Right cardiac atrium (tissue), 5 donors: ENCODE data around the gene FRZB. TPM values are rescaled to one million over a fixed set of nuclear protein-coding genes. Genes with fewer than 3 reads are reported as not detected.
"Not testable (repeated sequence)": the region's sequence is repeated elsewhere in the genome, so short reads cannot be mapped to it uniquely, and the experiment has no call there.

ENCODE experiments used
- ATAC-seq, 2 donors: fragments of 200-7000 bp; cut with Tn5 transposase; one replicate each; pipeline versions ENCODE4 v1.8.0 to v1.9.1; 2020; ENCODE audit warnings: moderate library complexity in 2 of 2, mild to moderate bottlenecking in 1 of 2
- DNase-seq, 3 donors: peaks; one replicate each; pipeline ENCODE4 v3.0.0-alpha.2; 2020
- H3K27ac ChIP-seq: one replicate; pipeline ENCODE4 v1.5.1; 2013; ENCODE audit warnings: mild to moderate bottlenecking, low read length, control low read depth, moderate library complexity
- H3K27me3 ChIP-seq: one replicate; pipeline ENCODE4 v1.6.1; 2013; ENCODE audit not compliant: control insufficient read depth, insufficient read depth
- H3K4me1 ChIP-seq: one replicate; pipeline ENCODE4 v1.6.1; 2013; ENCODE audit warnings: low read length; ENCODE audit not compliant: control insufficient read depth, insufficient read depth
- H3K4me3 ChIP-seq: one replicate; pipeline ENCODE4 v1.5.1; 2013; ENCODE audit warnings: low read length, control low read depth
- H3K9me3 ChIP-seq: one replicate; pipeline ENCODE4 v1.6.1; 2013; ENCODE audit warnings: low read length; ENCODE audit not compliant: control insufficient read depth
- WGBS: extraction: QIAGEN DNeasy Blood & Tissue Kit; methylation state at CpG from one replicate; pipeline ENCODE4 v1.1.7; 2013; 5-methylcytosine and 5-hydroxymethylcytosine counted together
- intact Hi-C, 4 donors: fragments of 100-400 bp; cut with DNase I; formaldehyde crosslinking; loops; one replicate each; pipeline versions ENCODE4 v1.11.0 to v1.14.0; 2022 to 2023
- polyA plus RNA-seq: library from polyadenylated mRNA; stranded (reverse); fragments of 200-250 nt; gene quantifications from one replicate; pipeline ENCODE4 v1.2.3, GENCODE V29; 2013
- total RNA-seq, 4 donors: library from RNA; stranded (reverse); fragmentation: NEBNext Ultra II Directional; extraction: Animal tissue kit (Norgen Biotek cat#: 25700); gene quantifications; one replicate each; pipeline ENCODE4 v1.2.1, GENCODE V29; 2021
- donor health status: healthy with polysubstance abuse.
- donor health status: DM: no; HTN: yes; CAD: no.
- donor health status: DM: no; HTN: no; CAD: no.
- donor health status: DM: no; HTN: yes; CAD: no; lungs with severe emphysema.
- donor health status: DM: yes; HTN: yes; CAD: no.

The FRZB gene
- total and polyA plus RNA-seq, 5 donors = 2.8 to 7.1 (median 3.2) TPM

GRCh38 chr2:182904844-182905243 is 38.4 kb upstream of the FRZB start:
- H3K4me3 ChIP-seq = no peak overlapping the region
- peaks cover 2% of the 10 kb centered on the region for H3K4me1 ChIP-seq
- no peaks in the 10 kb centered on the region for H3K9me3 ChIP-seq
- no peaks in the 10 kb centered on the region for H3K27me3 ChIP-seq
- H3K27ac ChIP-seq = no peak overlapping the region
- no peak for DNase-seq
- WGBS = 83% methylated on average over 1 of the region's 1 CpG
- intact Hi-C loops = no loop called here
- no peak for ATAC-seq

GRCh38 chr2:182903566-182903965 is 37.1 kb upstream of the FRZB start:
- no peak for DNase-seq
- intact Hi-C loops = no loop called here
- 64% methylated on average over 2 of the region's 2 CpGs for WGBS
- no peak overlapping the region for H3K27ac ChIP-seq
- no peaks in the 10 kb centered on the region for H3K27me3 ChIP-seq
- H3K4me1 ChIP-seq = peaks cover 2% of the 10 kb centered on the region
- no peak overlapping the region for H3K4me3 ChIP-seq
- ATAC-seq = no peak
- no peaks in the 10 kb centered on the region for H3K9me3 ChIP-seq

GRCh38 chr2:182901748-182902147 is 35.3 kb upstream of the FRZB start:
- no peak overlapping the region for H3K27ac ChIP-seq
- no peaks in the 10 kb centered on the region for H3K27me3 ChIP-seq
- ATAC-seq (no peak), DNase-seq (no peak)
- WGBS = 91% methylated on average over 6 of the region's 6 CpGs
- no peaks in the 10 kb centered on the region for H3K4me1 ChIP-seq
- no peaks in the 10 kb centered on the region for H3K9me3 ChIP-seq
- no peak overlapping the region for H3K4me3 ChIP-seq
- intact Hi-C loops = no loop called here

- WGBS = 70% methylated on average over 1 of the region's 1 CpG
- H3K4me1 ChIP-seq = no peaks in the 10 kb centered on the region
- DNase-seq = no peak
- H3K27me3 ChIP-seq = no peaks in the 10 kb centered on the region
- H3K27ac ChIP-seq = no peak overlapping the region
- H3K9me3 ChIP-seq = no peaks in the 10 kb centered on the region
- no peak for ATAC-seq
- H3K4me3 ChIP-seq = no peak overlapping the region
- intact Hi-C loops = no loop called here
These were observed 32.3 kb upstream of the FRZB start for GRCh38 chr2:182898718-182899117.

- Histone ChIP-seq H3K4me3 (no peak overlapping the region), H3K4me1 (no peaks in the 10 kb centered on the region), H3K27ac (no peak overlapping the region), H3K9me3 (no peaks in the 10 kb centered on the region), H3K27me3 (no peaks in the 10 kb centered on the region)
- WGBS = 98% methylated on average over 1 of the region's 1 CpG
- no peak for ATAC-seq
- intact Hi-C loops = no loop called here
- DNase-seq = no peak
These were observed 30.7 kb upstream of the FRZB start for GRCh38 chr2:182897137-182897536.

GRCh38 chr2:182895798-182896197 is 29.4 kb upstream of the FRZB start:
- WGBS = 82% methylated on average over 6 of the region's 6 CpGs
- H3K27ac ChIP-seq = no peak overlapping the region
- DNase-seq = no peak
- no peaks in the 10 kb centered on the region for H3K4me1 ChIP-seq
- H3K4me3 ChIP-seq = no peak overlapping the region
- no peaks in the 10 kb centered on the region for H3K9me3 ChIP-seq
- H3K27me3 ChIP-seq = no peaks in the 10 kb centered on the region
- intact Hi-C loops = no loop called here
- no peak for ATAC-seq

GRCh38 chr2:182895169-182895568 is 28.7 kb upstream of the FRZB start:
- intact Hi-C loops = no loop called here
- DNase-seq = no peak
- WGBS = 85% methylated on average over 4 of the region's 4 CpGs
- Histone ChIP-seq H3K4me1 (no peaks in the 10 kb centered on the region), H3K27ac (no peak overlapping the region), H3K27me3 (no peaks in the 10 kb centered on the region), H3K4me3 (no peak overlapping the region), H3K9me3 (no peaks in the 10 kb centered on the region)
- ATAC-seq = no peak

- DNase-seq (peak in 1 of 3 donors; percentile 38), ATAC-seq (peak in 1 of 2 donors; percentile 52)
- no peaks in the 10 kb centered on the region for H3K27me3 ChIP-seq
- H3K9me3 ChIP-seq = no peaks in the 10 kb centered on the region
- WGBS = 95% methylated on average over 9 of the region's 9 CpGs
- no peaks in the 10 kb centered on the region for H3K4me1 ChIP-seq
- no peak overlapping the region for H3K27ac ChIP-seq
- H3K4me3 ChIP-seq = no peak overlapping the region
- intact Hi-C loops = no loop called here
These were observed 27.7 kb upstream of the FRZB start for GRCh38 chr2:182894174-182894573.

- Histone ChIP-seq H3K4me3 (no peak overlapping the region), H3K4me1 (no peaks in the 10 kb centered on the region), H3K27ac (no peak overlapping the region), H3K27me3 (no peaks in the 10 kb centered on the region), H3K9me3 (no peaks in the 10 kb centered on the region)
- intact Hi-C loops = no loop called here
- DNase-seq (no peak), ATAC-seq (no peak)
- WGBS = 87% methylated on average over 11 of the region's 11 CpGs
These were observed 27.2 kb upstream of the FRZB start for GRCh38 chr2:182893666-182894065.

- H3K9me3 ChIP-seq, intact Hi-C loops, H3K4me1 ChIP-seq, ATAC-seq, H3K4me3 ChIP-seq, DNase-seq, H3K27me3 ChIP-seq, H3K27ac ChIP-seq: not testable (repeated sequence)
- WGBS = 94% methylated on average over 7 of the region's 7 CpGs
These were observed 26.6 kb upstream of the FRZB start for GRCh38 chr2:182893035-182893434.

- H3K27ac ChIP-seq = no peak overlapping the region
- ATAC-seq (no peak), DNase-seq (no peak)
- 68% methylated on average over 4 of the region's 4 CpGs for WGBS
- no peak overlapping the region for H3K4me3 ChIP-seq
- no peaks in the 10 kb centered on the region for H3K4me1 ChIP-seq
- intact Hi-C loops = no loop called here
- no peaks in the 10 kb centered on the region for H3K27me3 ChIP-seq
- H3K9me3 ChIP-seq = no peaks in the 10 kb centered on the region
These were observed 25.2 kb upstream of the FRZB start for GRCh38 chr2:182891611-182892010.

- Histone ChIP-seq H3K9me3 (no peaks in the 10 kb centered on the region), H3K27me3 (no peaks in the 10 kb centered on the region), H3K4me3 (no peak overlapping the region), H3K4me1 (no peaks in the 10 kb centered on the region), H3K27ac (no peak overlapping the region)
- DNase-seq = no peak
- intact Hi-C loops = no loop called here
- no peak for ATAC-seq
- WGBS = 89% methylated on average over 3 of the region's 3 CpGs
These were observed 24.4 kb upstream of the FRZB start for GRCh38 chr2:182890773-182891378.
